Measurements from ENCODE around the gene BACE1-AS.

- no peak for TF ChIP-seq POLR2AphosphoS5 (IDR thresholded peaks at IDR 0.05; ENCODE audit: low read depth, low read length)
- TF ChIP-seq POLR2A (IDR thresholded peaks at IDR 0.05; ENCODE audit: low read depth, low read length), result no peak
Measured at GRCh38 chr11:117318738-117319137, 27.6 kb downstream of the BACE1-AS start.

Data from GM12892 (cell line).